HepG2 (cell line): ENCODE measurements around the gene CD248. TPM values are rescaled to one million over a fixed set of nuclear protein-coding genes. Genes with fewer than 3 reads are reported as not detected.
A peak's percentile ranks its signal among the peaks of the same experiment; 100 is the strongest.

Source experiments
- ATAC-seq: fragments of 200-7000 bp; cut with Tn5 transposase; 3 replicates; pipeline ENCODE4 v1.9.1; 2020; ENCODE audit warnings: mild to moderate bottlenecking, moderate library complexity
- BruUV-seq: library from RNA; stranded (reverse); fragments of 400-500 nt; replicated peaks from 2 replicates; lab custom pipeline; 2021; lab: Mats Ljungman, UMichigan
- CTCF ChIA-PET: fragments of 300-600 bp; formaldehyde crosslinking; extraction: SDS; loops from one replicate; lab custom pipeline; 2021; ENCODE audit warnings: low total read pairs, inconsistent platforms, low intra/inter-chr PET ratio; lab: Yijun Ruan, JAX
- POLR2A ChIA-PET: fragments of 350-600 bp; sonication (Branson Sonifier 250); formaldehyde crosslinking; loops from one replicate; lab custom pipeline; 2020; ENCODE audit warnings: antibody characterized with exemption, inconsistent platforms; lab: Yijun Ruan, JAX
- DNase-seq: peaks from one replicate; pipeline ENCODE4 v3.0.0-alpha.2; 2015; ENCODE audit warnings: low spot score
- FAIRE-seq: peaks from 3 replicates; lab custom pipeline; 2011; peaks lifted over from hg19 to GRCh38; lab: Jason Lieb, UNC
- H2AFZ ChIP-seq: one replicate; pipeline ENCODE4 v1.6.1; 2011; ENCODE audit warnings: low read length, inconsistent platforms
- H3K27ac ChIP-seq: fragments of 300-600 bp; 3 replicates; pipeline ENCODE4 v1.8.0; 2011; ENCODE audit warnings: mixed run types, mild to moderate bottlenecking, mixed read lengths, low read length, inconsistent platforms; ENCODE audit not compliant: insufficient read depth; ENCODE audit errors: extremely low read length
- H3K27me3 ChIP-seq, 2 experiments: fragments of 200-600 bp in 1 of 2; 2 replicates in 1 of 2; 3 replicates in 1 of 2; pipeline versions ENCODE4 v1.6.0 to v1.8.0; 2011; ENCODE audit warnings: low read length in 2 of 2, mild to moderate bottlenecking in 2 of 2, moderate library complexity in 2 of 2, inconsistent platforms in 1 of 2; ENCODE audit not compliant: insufficient read depth in 2 of 2, control insufficient read depth in 1 of 2
- H3K36me3 ChIP-seq, 2 experiments: fragments of 200-600 bp in 1 of 2; replicated peaks in 1 of 2; 2 replicates in 1 of 2; 3 replicates in 1 of 2; pipeline versions ENCODE4 v1.5.1 to v1.8.0; 2011; ENCODE audit warnings: low read length in 2 of 2, inconsistent platforms in 1 of 2; ENCODE audit not compliant: insufficient read depth in 2 of 2, control insufficient read depth in 1 of 2
- H3K4me1 ChIP-seq: 2 replicates; pipeline ENCODE4 v1.5.1; 2012; ENCODE audit warnings: low read length, inconsistent platforms; ENCODE audit not compliant: insufficient read depth
- H3K4me2 ChIP-seq: 2 replicates; pipeline ENCODE4 v1.6.0; 2011; ENCODE audit warnings: low read depth, low read length, inconsistent platforms
- H3K4me3 ChIP-seq, 3 experiments: fragments of 200-600 bp in 1 of 3; sonication (generic), shearing (Covaris generic) in 1 of 3; replicated peaks in 1 of 3; 2 replicates each; pipeline ENCODE4 v1.5.1; 2011 to 2016; ENCODE audit warnings: low read length in 3 of 3, inconsistent platforms in 2 of 3, low read depth in 2 of 3, mild to moderate bottlenecking in 2 of 3, control low read depth in 1 of 3, mixed read lengths in 1 of 3; ENCODE audit not compliant: insufficient read depth in 1 of 3
- H3K79me2 ChIP-seq: one replicate; pipeline ENCODE4 v1.6.1; 2011; ENCODE audit warnings: low read length, inconsistent platforms; ENCODE audit not compliant: insufficient read depth
- H3K9ac ChIP-seq: 2 replicates; pipeline ENCODE4 v1.6.0; 2011; ENCODE audit warnings: mild to moderate bottlenecking, low read depth, low read length, inconsistent platforms; ENCODE audit not compliant: insufficient read depth
- H3K9me3 ChIP-seq: 2 replicates; pipeline ENCODE4 v1.5.1; 2012; ENCODE audit warnings: mild to moderate bottlenecking, low read length
- H4K20me1 ChIP-seq: 2 replicates; pipeline ENCODE4 v1.6.0; 2011; ENCODE audit warnings: inconsistent platforms, mild to moderate bottlenecking, low read length, moderate library complexity; ENCODE audit not compliant: insufficient read depth
- ATF7 ChIP-seq, 2 experiments: fragments of 450-650 bp in 1 of 2; sonication (generic) in 1 of 2; formaldehyde crosslinking in 1 of 2; IDR thresholded peaks; 2 replicates each; pipeline versions ENCODE4 v1.4.0 to v1.6.1; 2016 to 2020; ENCODE audit warnings: antibody characterized with exemption in 1 of 2, mild to moderate bottlenecking in 1 of 2, missing genetic modification reagents in 1 of 2
- CBX1 ChIP-seq: IDR thresholded peaks from one replicate; pipeline ENCODE4 v1.6.1; 2016; ENCODE audit warnings: antibody characterized with exemption, low read depth
- HDAC1 ChIP-seq: sonication (generic); formaldehyde crosslinking; IDR thresholded peaks from 2 replicates; pipeline ENCODE4 v1.5.1; 2020; ENCODE audit warnings: mild to moderate bottlenecking, missing genetic modification reagents
- PRPF4 ChIP-seq: fragments of 200-400 bp; formaldehyde crosslinking; IDR thresholded peaks from 2 replicates; pipeline ENCODE4 v1.6.1; 2016; ENCODE audit warnings: low read length, low read depth; ENCODE audit not compliant: poor library complexity, severe bottlenecking
- ZBTB38 ChIP-seq: sonication (generic); formaldehyde crosslinking; IDR thresholded peaks from 2 replicates; pipeline ENCODE4 v1.5.1; 2020; ENCODE audit warnings: mild to moderate bottlenecking, missing genetic modification reagents
- ZMYM3 ChIP-seq: sonication (generic); formaldehyde crosslinking; IDR thresholded peaks from 2 replicates; pipeline ENCODE4 v1.5.1; 2020; ENCODE audit warnings: mild to moderate bottlenecking, missing genetic modification reagents
- ZNF292 ChIP-seq: sonication (generic); formaldehyde crosslinking; IDR thresholded peaks from 2 replicates; pipeline ENCODE4 v1.8.1; 2022; ENCODE audit warnings: mild to moderate bottlenecking, low read depth, missing genetic modification reagents, borderline replicate concordance
- WGBS: methylation state at CpG from one replicate; pipeline ENCODE4 v1.1.6; 2017; ENCODE audit warnings: low lambda C conversion rate; 5-methylcytosine and 5-hydroxymethylcytosine counted together
- in situ Hi-C: cut with HindIII; loops from 2 replicates; pipeline ENCODE4 v1.10.0; 2017; ENCODE audit warnings: low pct_unique_long_range_greater_than_20kb; ENCODE audit not compliant: extremely low pct_ligation_motif_present
- intact Hi-C: fragments of 100-400 bp; cut with micrococcal nuclease; formaldehyde crosslinking; loops from one replicate; pipeline ENCODE4 v1.10.0; 2022; ENCODE audit not compliant: unreplicated experiment
- polyA plus RNA-seq, 8 experiments: library from polyadenylated mRNA; depleted of rRNA in 3 of 8; stranded (reverse) in 7 of 8; unstranded in 1 of 8; fragments of >200 nt; fragmentation: Illumina TruSeq in 4 of 8; extraction: Trizol in 4 of 8; gene quantifications; 2 replicates each; pipeline versions ENCODE4 v1.2.1 to v1.2.3, GENCODE V29; 2011 to 2016; ENCODE audit warnings: low read depth in 4 of 8, missing spikeins in 1 of 8, mixed read lengths in 1 of 8; ENCODE audit not compliant: insufficient read depth in 1 of 8
- total RNA-seq, 5 experiments: library from RNA; depleted of rRNA; stranded (reverse); fragments of >200 nt; fragmentation: Illumina TruSeq; extraction: Trizol; gene quantifications; 2 replicates each; pipeline ENCODE4 v1.2.3, GENCODE V29; 2016; ENCODE audit warnings: low read depth in 1 of 5
- TF ChIP-seq, protein P1 (sequence below): sonication (generic); formaldehyde crosslinking; IDR thresholded peaks from 2 replicates; pipeline ENCODE4 v1.5.1; 2020; ENCODE audit warnings: missing genetic modification reagents, mild to moderate bottlenecking, borderline replicate concordance
- TF ChIP-seq, protein P2 (sequence below), 2 experiments: fragments of 450-650 bp in 1 of 2; sonication (generic) in 1 of 2; formaldehyde crosslinking in 1 of 2; IDR thresholded peaks; 2 replicates each; pipeline versions ENCODE4 v1.6.1 to v1.8.0; 2016 to 2022; ENCODE audit warnings: antibody characterized with exemption in 1 of 2, mild to moderate bottlenecking in 1 of 2, missing genetic modification reagents in 1 of 2
- TF ChIP-seq, protein P3 (sequence below): sonication (generic); formaldehyde crosslinking; IDR thresholded peaks from 2 replicates; pipeline ENCODE4 v1.8.1; 2023; ENCODE audit warnings: missing genetic modification reagents, mild to moderate bottlenecking, borderline replicate concordance

The CD248 gene
- total and polyA plus RNA-seq, 2 of the 13 experiments (the other 11 are each of a cell fraction or from before 2014, with no cell fraction given): 0.25 to 0.35 TPM

DNA sequence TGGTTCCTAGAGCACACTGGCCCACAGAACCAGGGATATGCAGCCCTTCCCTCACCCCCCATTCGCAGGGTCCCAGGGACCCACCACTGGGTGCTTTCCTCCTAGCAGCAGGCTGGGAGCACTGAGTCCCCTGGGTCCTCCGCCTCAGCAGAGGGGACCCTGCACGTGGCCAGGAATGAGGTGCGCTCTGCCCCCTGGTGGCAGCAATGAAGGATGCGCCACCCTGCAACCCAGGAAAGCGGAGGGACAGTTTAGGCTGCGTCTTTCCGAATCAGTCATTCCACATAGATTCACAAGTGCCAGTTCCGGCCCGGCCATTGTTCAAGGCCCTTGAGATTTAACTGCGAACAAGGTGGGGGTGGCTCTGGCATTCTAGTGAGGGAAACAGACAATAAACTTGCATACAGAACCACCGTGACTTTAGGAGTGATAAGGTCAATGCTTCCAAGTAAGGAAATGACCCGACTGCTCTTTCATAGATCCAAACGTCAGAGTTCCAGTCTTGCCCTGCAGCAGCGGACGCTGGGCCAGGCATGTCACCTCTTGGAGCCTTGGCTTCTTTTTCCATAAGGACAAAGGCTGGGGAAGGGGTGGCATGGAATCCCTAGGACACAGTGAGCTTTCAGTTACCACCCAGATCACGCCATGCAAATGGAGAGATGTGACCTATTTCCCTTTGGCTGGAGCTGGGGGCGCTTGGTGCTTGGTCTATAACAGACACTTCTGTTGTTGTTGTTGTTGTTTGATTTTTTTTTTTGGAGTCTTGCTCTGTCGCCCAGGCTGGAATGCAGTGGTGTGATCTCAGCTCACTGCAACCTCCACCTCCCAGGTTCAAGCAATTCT lies 11.7 kb upstream of the CD248 start (continued):
- no peak for TF ChIP-seq ATF7 (IDR thresholded peaks at IDR 0.05)
- no peak for TF ChIP-seq ATF7 (CRISPR knock-in tag; IDR thresholded peaks at IDR 0.05)

DNA sequence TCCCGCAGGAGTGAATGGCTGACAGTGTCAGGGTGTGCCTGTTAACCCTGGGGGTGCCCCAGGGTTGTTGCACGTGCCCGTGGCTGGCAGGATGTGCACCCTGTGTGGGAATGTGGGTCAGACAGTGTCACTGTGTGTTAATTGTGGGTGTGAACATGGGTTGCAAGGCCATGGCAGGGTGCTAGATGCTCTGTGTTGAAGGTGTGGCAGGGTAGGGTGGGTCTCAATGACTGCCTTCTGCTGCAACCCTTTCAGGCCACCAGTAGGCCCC lies 11.1 kb upstream of the CD248 start:
- peaks cover 59% of the 10 kb centered on the region for H3K4me1 ChIP-seq
- intact Hi-C loops (loop anchor here (1.0 to 5.0 kb wide), 2 partner anchors 17 to 546 kb away; partner anchors contain the start of gene AP5B1), in situ Hi-C loops (loop anchor here (5.0 kb wide), 1 partner anchor 36 kb away; the partner anchor contains the start of gene TMEM151A)
- ChIA-PET POLR2A (no interaction called here), CTCF (interaction anchor here (1.2 to 3.4 kb wide), 5 partner anchors 16 to 105 kb away, joined by 4 to 68 read pairs (median 7); no protein-coding TSS in a partner anchor)
- H4K20me1 ChIP-seq: no peaks in the 10 kb centered on the region
- no CpG with 5 or more reads among the region's 3 CpGs for WGBS
- H3K4me2 ChIP-seq: peak overlapping the region; percentile 100
- peak overlapping the region; percentile 53; the same call in 1 of the 2 replicates for H3K9ac ChIP-seq
- H3K27ac ChIP-seq: no peak overlapping the region
- H3K79me2 ChIP-seq: no peaks in the 10 kb centered on the region
- H3K36me3 ChIP-seq: no peaks in the 10 kb centered on the region
- ATAC-seq (peak; percentile 20), FAIRE-seq (no peak), DNase-seq (no peak)
- H2AFZ ChIP-seq: no peak overlapping the region
- no TSS peak for BruUV-seq
- H3K4me3 ChIP-seq: peak overlapping the region in 1 of 3 experiments; percentile 76; a peak in 1 of 6 replicates
- no peaks in the 10 kb centered on the region for H3K9me3 ChIP-seq
- peaks cover 0 to 18% of the 10 kb centered on the region in 2 experiments; a peak in 3 of 5 replicates for H3K27me3 ChIP-seq
- TF ChIP-seq HDAC1: peak; percentile 8; the same call in 1 of the 2 replicates
- TF ChIP-seq, protein P1, sequence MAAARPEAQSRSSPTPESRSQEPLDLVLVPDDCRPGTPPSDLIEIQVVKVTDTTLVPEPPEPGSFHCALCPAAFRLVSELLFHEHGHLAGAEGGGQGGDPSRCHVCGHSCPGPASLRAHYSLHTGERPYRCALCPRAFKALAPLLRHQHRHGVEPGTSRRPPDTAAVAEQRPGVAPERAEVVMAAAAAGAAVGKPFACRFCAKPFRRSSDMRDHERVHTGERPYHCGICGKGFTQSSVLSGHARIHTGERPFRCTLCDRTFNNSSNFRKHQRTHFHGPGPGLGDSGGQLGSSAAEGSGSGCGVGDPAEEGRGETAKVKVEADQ: no peak
- TF ChIP-seq, protein P2, sequence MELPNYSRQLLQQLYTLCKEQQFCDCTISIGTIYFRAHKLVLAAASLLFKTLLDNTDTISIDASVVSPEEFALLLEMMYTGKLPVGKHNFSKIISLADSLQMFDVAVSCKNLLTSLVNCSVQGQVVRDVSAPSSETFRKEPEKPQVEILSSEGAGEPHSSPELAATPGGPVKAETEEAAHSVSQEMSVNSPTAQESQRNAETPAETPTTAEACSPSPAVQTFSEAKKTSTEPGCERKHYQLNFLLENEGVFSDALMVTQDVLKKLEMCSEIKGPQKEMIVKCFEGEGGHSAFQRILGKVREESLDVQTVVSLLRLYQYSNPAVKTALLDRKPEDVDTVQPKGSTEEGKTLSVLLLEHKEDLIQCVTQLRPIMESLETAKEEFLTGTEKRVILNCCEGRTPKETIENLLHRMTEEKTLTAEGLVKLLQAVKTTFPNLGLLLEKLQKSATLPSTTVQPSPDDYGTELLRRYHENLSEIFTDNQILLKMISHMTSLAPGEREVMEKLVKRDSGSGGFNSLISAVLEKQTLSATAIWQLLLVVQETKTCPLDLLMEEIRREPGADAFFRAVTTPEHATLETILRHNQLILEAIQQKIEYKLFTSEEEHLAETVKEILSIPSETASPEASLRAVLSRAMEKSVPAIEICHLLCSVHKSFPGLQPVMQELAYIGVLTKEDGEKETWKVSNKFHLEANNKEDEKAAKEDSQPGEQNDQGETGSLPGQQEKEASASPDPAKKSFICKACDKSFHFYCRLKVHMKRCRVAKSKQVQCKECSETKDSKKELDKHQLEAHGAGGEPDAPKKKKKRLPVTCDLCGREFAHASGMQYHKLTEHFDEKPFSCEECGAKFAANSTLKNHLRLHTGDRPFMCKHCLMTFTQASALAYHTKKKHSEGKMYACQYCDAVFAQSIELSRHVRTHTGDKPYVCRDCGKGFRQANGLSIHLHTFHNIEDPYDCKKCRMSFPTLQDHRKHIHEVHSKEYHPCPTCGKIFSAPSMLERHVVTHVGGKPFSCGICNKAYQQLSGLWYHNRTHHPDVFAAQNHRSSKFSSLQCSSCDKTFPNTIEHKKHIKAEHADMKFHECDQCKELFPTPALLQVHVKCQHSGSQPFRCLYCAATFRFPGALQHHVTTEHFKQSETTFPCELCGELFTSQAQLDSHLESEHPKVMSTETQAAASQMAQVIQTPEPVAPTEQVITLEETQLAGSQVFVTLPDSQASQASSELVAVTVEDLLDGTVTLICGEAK (IDR thresholded peaks at IDR 0.05): no peak
- TF ChIP-seq, protein P2 (CRISPR knock-in tag; IDR thresholded peaks at IDR 0.05): no peak
- TF ChIP-seq ZMYM3 (CRISPR knock-in tag): peak; percentile 56; the same call in 1 of the 2 replicates
- 0 out of 2 replicates have a peak, but pooled peaks have one; percentile 40 for TF ChIP-seq ZNF292 (CRISPR knock-in tag)
- peak; percentile 29 for TF ChIP-seq CBX1
- TF ChIP-seq PRPF4: no peak
- peak; percentile 35; the same call in 1 of the 2 replicates for TF ChIP-seq ZBTB38
- TF ChIP-seq, protein P3, sequence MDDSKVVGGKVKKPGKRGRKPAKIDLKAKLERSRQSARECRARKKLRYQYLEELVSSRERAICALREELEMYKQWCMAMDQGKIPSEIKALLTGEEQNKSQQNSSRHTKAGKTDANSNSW: 0 out of 2 replicates have a peak, but pooled peaks have one; percentile 52
